K562 (cell line): ENCODE measurements around the gene ARMC9. TPM values are rescaled to one million over a fixed set of nuclear protein-coding genes. Genes with fewer than 3 reads are reported as not detected.

Experiments used
- ATAC-seq: fragments of 200-7000 bp; cut with Tn5 transposase; 3 replicates; pipeline ENCODE4 v1.9.1; 2020; ENCODE audit warnings: moderate library complexity
- BruUV-seq: library from RNA; stranded (reverse); fragments of 400-500 nt; replicated peaks from 2 replicates; lab custom pipeline; 2021; lab: Mats Ljungman, UMichigan
- CTCF ChIA-PET: fragments of 300-600 bp; formaldehyde crosslinking; extraction: SDS; loops from one replicate; lab custom pipeline; 2021; ENCODE audit warnings: low intra/inter-chr PET ratio; lab: Yijun Ruan, JAX
- POLR2A ChIA-PET: fragments of 300-600, 350-650 bp; sonication (Branson Sonifier 250); formaldehyde crosslinking; extraction: SDS; loops from one replicate; lab custom pipeline; 2021; ENCODE audit warnings: antibody characterized with exemption, inconsistent platforms; lab: Yijun Ruan, JAX
- DNase-seq, 4 experiments: peaks; one replicate each; pipeline versions ENCODE4 v3.0.0 to v3.0.0-alpha.2; 2011 to 2018; ENCODE audit warnings: low spot score in 3 of 4, mixed read lengths in 3 of 4; ENCODE audit errors: extremely low read depth in 1 of 4
- FAIRE-seq: peaks from 2 replicates; lab custom pipeline; 2011; peaks lifted over from hg19 to GRCh38; lab: Jason Lieb, UNC
- H2AFZ ChIP-seq: 2 replicates; pipeline ENCODE4 v1.6.0; 2011; ENCODE audit warnings: low read depth, low read length, control low read depth, inconsistent platforms
- H3K27ac ChIP-seq: fragments of 200-600 bp; 3 replicates; pipeline ENCODE4 v1.8.0; 2011; ENCODE audit warnings: low read depth, mild to moderate bottlenecking, control low read depth, inconsistent platforms, low read length, moderate library complexity, mixed read lengths; ENCODE audit errors: extremely low read depth
- H3K27me3 ChIP-seq, 2 experiments: fragments of 300-600 bp in 1 of 2; 2 replicates in 1 of 2; 3 replicates in 1 of 2; pipeline versions ENCODE4 v1.6.0 to v1.8.0; 2011; ENCODE audit warnings: inconsistent platforms in 2 of 2, low read length in 2 of 2, mild to moderate bottlenecking in 1 of 2, mixed read lengths in 1 of 2, moderate library complexity in 1 of 2; ENCODE audit not compliant: control insufficient read depth in 2 of 2, insufficient read depth in 2 of 2
- H3K36me3 ChIP-seq: fragments of 300-600 bp; 3 replicates; pipeline ENCODE4 v1.8.0; 2011; ENCODE audit warnings: mild to moderate bottlenecking, low read length, inconsistent platforms; ENCODE audit not compliant: control insufficient read depth, insufficient read depth
- H3K4me1 ChIP-seq, 2 experiments: fragments of 200-600 bp in 1 of 2; replicated peaks in 1 of 2; 2 replicates in 1 of 2; 3 replicates in 1 of 2; pipeline versions ENCODE4 v1.5.1 to v1.8.0; 2011; ENCODE audit warnings: inconsistent platforms in 2 of 2, low read length in 2 of 2, mild to moderate bottlenecking in 1 of 2, mixed read lengths in 1 of 2, moderate library complexity in 1 of 2; ENCODE audit not compliant: control insufficient read depth in 2 of 2, insufficient read depth in 2 of 2
- H3K4me2 ChIP-seq: 2 replicates; pipeline ENCODE4 v1.6.1; 2011; ENCODE audit warnings: low read length, control low read depth, inconsistent platforms, mixed read lengths; ENCODE audit not compliant: insufficient read depth
- H3K4me3 ChIP-seq: fragments of 200-600 bp; sonication (generic), shearing (Covaris generic); 2 replicates; pipeline ENCODE4 v1.5.1; 2016; ENCODE audit warnings: control low read depth, inconsistent platforms
- H3K79me2 ChIP-seq: fragments of 200-600 bp; 3 replicates; pipeline ENCODE4 v1.8.0; 2011; ENCODE audit warnings: low read length, inconsistent platforms; ENCODE audit not compliant: control insufficient read depth, insufficient read depth
- H3K9ac ChIP-seq, 2 experiments: 2 replicates each; pipeline versions ENCODE4 v1.6.0 to v1.6.1; 2011; ENCODE audit warnings: low read depth in 2 of 2, low read length in 2 of 2, control low read depth in 1 of 2, inconsistent platforms in 1 of 2, mild to moderate bottlenecking in 1 of 2, mixed read lengths in 1 of 2; ENCODE audit not compliant: insufficient read depth in 1 of 2
- H3K9me1 ChIP-seq: one replicate; pipeline ENCODE4 v1.6.0; 2011; ENCODE audit warnings: inconsistent platforms, mild to moderate bottlenecking, low read length, moderate library complexity; ENCODE audit not compliant: control insufficient read depth, insufficient read depth
- H3K9me3 ChIP-seq: replicated peaks from 2 replicates; pipeline ENCODE4 v1.5.1; 2011; ENCODE audit warnings: low read depth, low read length, inconsistent platforms; ENCODE audit not compliant: control insufficient read depth, insufficient read depth
- H4K20me1 ChIP-seq: replicated peaks from 2 replicates; pipeline ENCODE4 v1.6.1; 2011; ENCODE audit warnings: low read length, inconsistent platforms, mixed read lengths; ENCODE audit not compliant: control insufficient read depth, insufficient read depth
- CBX1 ChIP-seq: sonication (generic); IDR thresholded peaks from 2 replicates; pipeline ENCODE4 v1.6.1; 2016; ENCODE audit warnings: antibody characterized with exemption, low read depth, mild to moderate bottlenecking
- CBX3 ChIP-seq, 2 experiments: IDR thresholded peaks; 1 replicate in 1 of 2; 2 replicates in 1 of 2; pipeline ENCODE4 v1.6.1; 2012; ENCODE audit warnings: inconsistent platforms in 2 of 2, low read length in 2 of 2, borderline replicate concordance in 1 of 2, control low read depth in 1 of 2
- CBX5 ChIP-seq: IDR thresholded peaks from 2 replicates; pipeline ENCODE4 v1.6.1; 2014; ENCODE audit warnings: low read depth, borderline replicate concordance
- CTCF ChIP-seq, 3 experiments: IDR thresholded peaks in 2 of 3; conservative IDR thresholded peaks in 1 of 3; 2 replicates each; pipeline ENCODE4 v1.5.1; 2011 to 2012; ENCODE audit warnings: low read length in 3 of 3, mild to moderate bottlenecking in 3 of 3, control low read depth in 2 of 3, improper control_type of control experiment in 1 of 3, inconsistent platforms in 1 of 3, low read depth in 1 of 3, mixed read lengths in 1 of 3, moderate library complexity in 1 of 3; ENCODE audit not compliant: insufficient read depth in 2 of 3
- PRMT5 ChIP-seq: sonication (generic); formaldehyde crosslinking; IDR thresholded peaks from 2 replicates; pipeline ENCODE4 v1.5.0; 2020; ENCODE audit warnings: missing genetic modification reagents
- RAD21 ChIP-seq, 2 experiments: fragments of 250-450 bp in 1 of 2; fragments of 450-650 bp in 1 of 2; sonication (Bioruptor Pico) in 1 of 2; formaldehyde crosslinking in 1 of 2; IDR thresholded peaks in 1 of 2; conservative IDR thresholded peaks in 1 of 2; 2 replicates each; pipeline versions ENCODE4 v1.4.0 to v1.8.0; 2020 to 2022; ENCODE audit warnings: mild to moderate bottlenecking in 2 of 2, moderate library complexity in 1 of 2
- SMC3 ChIP-seq: conservative IDR thresholded peaks from 2 replicates; pipeline ENCODE4 v1.6.1; 2011; ENCODE audit warnings: low read depth, low read length, improper control_type of control experiment; ENCODE audit not compliant: insufficient read depth
- THAP12 ChIP-seq: fragments of 250-450 bp; sonication (Bioruptor Pico); IDR thresholded peaks from 2 replicates; pipeline ENCODE4 v1.9.0; 2021; ENCODE audit warnings: mild to moderate bottlenecking, inconsistent platforms
- TRIM28 ChIP-seq: fragments of 450-650 bp; IDR thresholded peaks from 2 replicates; pipeline ENCODE4 v1.6.1; 2017
- WGBS: fragments of 100-300 bp; shearing (Covaris generic); methylation state at CpG from one replicate; pipeline ENCODE4 v1.1.6; 2016; ENCODE audit warnings: low coverage, mixed read lengths; ENCODE audit not compliant: insufficient coverage; ENCODE audit errors: missing lambda C conversion rate; 5-methylcytosine and 5-hydroxymethylcytosine counted together
- in situ Hi-C: fragments of 300-500 bp; cut with MboI; formaldehyde crosslinking; loops from 4 replicates; pipeline ENCODE4 v1.15.0; 2018; ENCODE audit warnings: inconsistent platforms, mixed read lengths
- intact Hi-C: fragments of 100-400 bp; cut with micrococcal nuclease; formaldehyde crosslinking; loops from 2 replicates; pipeline ENCODE4 v1.14.2; 2022
- polyA plus RNA-seq, 8 experiments: library from polyadenylated mRNA; depleted of rRNA in 4 of 8; stranded (reverse) in 5 of 8; unstranded in 3 of 8; fragments of >200 nt; fragmentation: Nextera tagmentation in 2 of 8; fragmentation: Illumina TruSeq in 1 of 8; extraction: Ambion mirVana in 2 of 8; extraction: Trizol in 1 of 8; gene quantifications; 2 replicates each; pipeline versions ENCODE4 v1.2.1 to v1.2.3, GENCODE V29; 2011 to 2014; ENCODE audit warnings: inconsistent platforms in 1 of 8, missing spikeins in 1 of 8
- total RNA-seq, 7 experiments: library from RNA; depleted of rRNA in 6 of 7; stranded (reverse); fragments of >200 nt in 6 of 7; fragmentation: Illumina TruSeq in 2 of 7; extraction: Trizol in 2 of 7; gene quantifications; 2 replicates each; pipeline versions ENCODE4 v1.2.1 to v1.2.3, GENCODE V29; 2011 to 2021; ENCODE audit warnings: low replicate concordance in 1 of 7
- TF ChIP-seq, protein P1 (sequence below): IDR thresholded peaks from 2 replicates; pipeline ENCODE4 v1.6.1; 2011; ENCODE audit warnings: borderline replicate concordance, low read depth, mild to moderate bottlenecking, moderate library complexity, low read length; ENCODE audit not compliant: insufficient read depth, poor library complexity, severe bottlenecking

The ARMC9 gene
- total and polyA plus RNA-seq, 9 of the 15 experiments (the other 6 are each of a cell fraction or from before 2014, with no cell fraction given), result 0.36 to 2.3 (median 1.1) TPM

GRCh38 chr2:231410293-231411004 is 212.0 kb downstream of the ARMC9 start:
- Histone ChIP-seq H3K4me2 (no peak overlapping the region), H3K4me3 (no peak overlapping the region), H3K9me1 (no peaks in the 10 kb centered on the region), H3K79me2 (no peaks in the 10 kb centered on the region), H3K4me1 (no peaks in the 10 kb centered on the region; a peak in 2 of 5 replicates), H3K36me3 (no peaks in the 10 kb centered on the region), H3K9ac (no peak overlapping the region), H2AFZ (no peak overlapping the region)
- in situ Hi-C loops, result no loop called here
- CTCF ChIA-PET, result no interaction called here
- ATAC-seq (no peak), DNase-seq (peak in 2 of 4 experiments; percentile 22 to 37)
- no TSS peak for BruUV-seq
- TF ChIP-seq SMC3 (0 out of 2 replicates have a peak, but pooled peaks have one; percentile 21), CBX3 (IDR thresholded peaks at IDR 0.05; ENCODE audit: borderline replicate concordance in 1 of 2, low read length in 2 of 2) (peak in 1 of 2 experiments; percentile 95; a peak in 2 of 3 replicates), RAD21 (CRISPR knock-in tag; conservative IDR thresholded peaks at IDR 0.05 in 1 of 2, IDR thresholded peaks at IDR 0.05 in 1 of 2) (peak in 1 of 2 experiments; percentile 18; a peak in 1 of 4 replicates), THAP12 (no peak), PRMT5 (CRISPR knock-in tag) (no peak), CBX5 (peak; percentile 81), TRIM28 (0 out of 2 replicates have a peak, but pooled peaks have one; percentile 56), CBX1 (peak; percentile 57; the same call in 1 of the 2 replicates), CTCF (IDR thresholded peaks at IDR 0.05 in 2 of 3, conservative IDR thresholded peaks at IDR 0.05 in 1 of 3; ENCODE audit: insufficient read depth in 2 of 3, low read depth in 1 of 3, low read length in 3 of 3) (peak; percentile 32 to 55 (median 47))
- TF ChIP-seq, protein P1, sequence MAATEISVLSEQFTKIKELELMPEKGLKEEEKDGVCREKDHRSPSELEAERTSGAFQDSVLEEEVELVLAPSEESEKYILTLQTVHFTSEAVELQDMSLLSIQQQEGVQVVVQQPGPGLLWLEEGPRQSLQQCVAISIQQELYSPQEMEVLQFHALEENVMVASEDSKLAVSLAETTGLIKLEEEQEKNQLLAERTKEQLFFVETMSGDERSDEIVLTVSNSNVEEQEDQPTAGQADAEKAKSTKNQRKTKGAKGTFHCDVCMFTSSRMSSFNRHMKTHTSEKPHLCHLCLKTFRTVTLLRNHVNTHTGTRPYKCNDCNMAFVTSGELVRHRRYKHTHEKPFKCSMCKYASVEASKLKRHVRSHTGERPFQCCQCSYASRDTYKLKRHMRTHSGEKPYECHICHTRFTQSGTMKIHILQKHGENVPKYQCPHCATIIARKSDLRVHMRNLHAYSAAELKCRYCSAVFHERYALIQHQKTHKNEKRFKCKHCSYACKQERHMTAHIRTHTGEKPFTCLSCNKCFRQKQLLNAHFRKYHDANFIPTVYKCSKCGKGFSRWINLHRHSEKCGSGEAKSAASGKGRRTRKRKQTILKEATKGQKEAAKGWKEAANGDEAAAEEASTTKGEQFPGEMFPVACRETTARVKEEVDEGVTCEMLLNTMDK, result peak; percentile 13
- TF ChIP-seq, all 486 proteins: peak for 8
- no peaks in the 10 kb centered on the region for H4K20me1 ChIP-seq
- H3K27ac ChIP-seq, result no peak overlapping the region
- H3K27me3 ChIP-seq, result 0 out of 5 replicates have a peak, but pooled peaks cover 0 to 6% of the 10 kb centered on the region in 2 experiments
- H3K9me3 ChIP-seq, result peaks cover 2% of the 10 kb centered on the region; the same call in 1 of the 2 replicates
- no peak for FAIRE-seq
- POLR2A ChIA-PET, result interaction anchor here (0.6 to 1.0 kb wide), 3 partner anchors 30 to 730 kb away, joined by 3 read pairs; no protein-coding TSS in a partner anchor
- intact Hi-C loops, result no loop called here
- WGBS, result 12% methylated on average over 6 of the region's 6 CpGs
